Urinary bladder (tissue), 4 donors: ENCODE results near the gene L3MBTL4. TPM values are rescaled to one million over a fixed set of nuclear protein-coding genes. Genes with fewer than 3 reads are reported as not detected.
"Not testable (repeated sequence)": the region's sequence is repeated elsewhere in the genome, so short reads cannot be mapped to it uniquely, and the experiment has no call there.

Experiments used
- DNase-seq: peaks from one replicate; pipeline ENCODE4 v3.0.0-alpha.2; 2015; ENCODE audit errors: extremely low spot score
- H3K27ac ChIP-seq: one replicate; pipeline ENCODE4 v1.5.1; 2013; ENCODE audit warnings: low read depth, mild to moderate bottlenecking, moderate library complexity
- H3K36me3 ChIP-seq: one replicate; pipeline ENCODE4 v1.6.1; 2013; ENCODE audit warnings: mild to moderate bottlenecking, moderate library complexity; ENCODE audit not compliant: insufficient read depth
- H3K4me1 ChIP-seq: one replicate; pipeline ENCODE4 v1.6.1; 2013; ENCODE audit warnings: mild to moderate bottlenecking, moderate library complexity; ENCODE audit not compliant: insufficient read depth
- H3K4me3 ChIP-seq: one replicate; pipeline ENCODE4 v1.5.1; 2013; ENCODE audit warnings: low read depth, low read length
- WGBS: extraction: QIAGEN DNeasy Blood & Tissue Kit; methylation state at CpG from one replicate; pipeline ENCODE4 v1.1.7; 2013; 5-methylcytosine and 5-hydroxymethylcytosine counted together
- polyA plus RNA-seq: library from polyadenylated mRNA; stranded (reverse); fragments of 200-250 nt; gene quantifications from one replicate; pipeline ENCODE4 v1.2.3, GENCODE V29; 2013
- total RNA-seq: library from RNA; depleted of rRNA; stranded (reverse); fragments of >200 nt; gene quantifications from one replicate; pipeline ENCODE4 v1.2.3, GENCODE V29; 2014
- donor health status: healthy with polysubstance abuse.
- donor health status: healthy.

The L3MBTL4 gene
- total and polyA plus RNA-seq, 2 donors = 0.98 to 6.7 TPM

DNA sequence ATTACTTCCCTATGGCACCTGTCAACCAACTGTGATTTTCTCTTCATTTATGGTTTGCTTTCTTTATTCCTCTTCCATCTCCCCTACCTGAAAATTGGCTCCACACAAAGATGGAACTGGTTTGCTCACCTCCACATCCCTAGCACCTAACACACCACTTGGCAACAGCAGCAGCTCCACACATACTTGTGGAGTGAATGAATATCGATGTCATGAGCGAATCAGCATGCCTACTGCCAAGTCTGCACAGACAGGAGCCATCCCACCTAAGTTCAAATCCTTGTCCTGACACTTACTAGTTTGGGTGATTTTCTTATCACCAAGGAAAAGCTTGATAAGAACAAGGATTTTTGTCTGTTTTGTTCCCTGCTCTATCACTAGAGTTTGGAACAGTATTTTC lies 328.0 kb downstream of the L3MBTL4 start:
- DNase-seq = no peak
- H3K36me3 ChIP-seq = no peaks in the 10 kb centered on the region
- no peaks in the 10 kb centered on the region for H3K4me1 ChIP-seq
- H3K27ac ChIP-seq = no peak overlapping the region
- no peak overlapping the region for H3K4me3 ChIP-seq
- 73% methylated on average over 2 of the region's 2 CpGs for WGBS

DNA sequence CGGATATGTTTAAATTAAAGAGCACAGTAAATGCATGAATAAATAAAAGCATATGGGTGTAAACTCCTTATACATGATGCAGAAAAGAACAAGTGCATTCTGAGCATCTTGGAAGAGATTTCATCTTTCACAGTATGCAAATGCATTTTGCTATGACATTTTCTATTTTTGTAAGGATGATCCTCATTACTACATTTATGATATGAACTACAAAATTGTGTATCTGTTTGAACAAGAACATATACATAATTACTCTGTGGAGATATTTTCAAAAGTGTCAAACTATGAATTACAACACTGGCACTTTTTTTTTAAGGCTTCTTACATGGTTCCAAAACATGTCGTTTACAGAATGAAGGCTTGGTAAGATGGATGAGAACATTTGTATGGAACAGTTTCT lies 335.3 kb downstream of the L3MBTL4 start:
- no peak for DNase-seq
- no peaks in the 10 kb centered on the region for H3K4me1 ChIP-seq
- 57% methylated on average over 2 of the region's 2 CpGs for WGBS
- H3K36me3 ChIP-seq = no peaks in the 10 kb centered on the region
- H3K4me3 ChIP-seq = no peak overlapping the region
- no peak overlapping the region for H3K27ac ChIP-seq

DNA sequence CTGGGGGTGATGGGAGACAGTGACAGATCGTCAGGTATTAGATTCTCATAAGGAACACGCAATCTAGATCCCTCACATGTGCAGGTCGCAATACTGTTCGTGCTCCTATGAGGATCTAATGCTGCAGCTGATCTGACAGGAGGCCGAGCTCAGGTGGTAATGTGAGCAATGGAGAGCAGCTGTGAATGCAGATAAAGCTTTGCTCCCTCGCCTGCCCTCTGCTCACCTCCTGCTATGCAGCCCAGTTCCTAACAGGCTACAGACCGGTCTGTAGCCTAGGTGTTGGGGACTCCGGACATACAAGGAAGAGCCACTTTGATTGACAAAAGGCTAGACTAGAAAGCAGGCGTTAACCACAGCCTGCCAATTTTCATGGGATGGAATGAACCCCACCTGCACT lies 335.8 kb downstream of the L3MBTL4 start:
- 92% methylated on average over 9 of the region's 9 CpGs for WGBS
- no peaks in the 10 kb centered on the region for H3K4me1 ChIP-seq
- no peak for DNase-seq
- no peak overlapping the region for H3K4me3 ChIP-seq
- no peak overlapping the region for H3K27ac ChIP-seq
- H3K36me3 ChIP-seq = no peaks in the 10 kb centered on the region

DNA sequence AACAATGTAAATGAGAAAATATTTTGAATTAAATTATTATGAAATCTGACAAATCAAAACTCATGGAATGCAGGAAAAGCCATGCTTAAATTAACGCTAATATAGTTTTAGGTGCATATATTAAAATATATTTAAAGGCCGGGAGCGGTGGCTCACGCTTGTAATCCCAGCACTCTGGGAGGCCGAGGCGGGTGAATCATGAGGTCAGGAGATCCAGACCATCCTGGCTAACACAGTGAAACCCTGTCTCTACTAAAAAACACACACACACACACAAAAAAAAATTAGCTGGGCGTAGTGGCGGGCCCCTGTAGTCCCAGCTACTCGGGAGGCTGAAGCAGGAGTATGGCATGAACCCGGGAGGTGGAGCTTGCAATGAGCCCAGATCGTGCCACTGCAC lies 342.3 kb downstream of the L3MBTL4 start:
- WGBS = 91% methylated on average over 11 of the region's 11 CpGs
- not testable (repeated sequence) for H3K36me3 ChIP-seq, DNase-seq, H3K4me1 ChIP-seq, H3K4me3 ChIP-seq, H3K27ac ChIP-seq

DNA sequence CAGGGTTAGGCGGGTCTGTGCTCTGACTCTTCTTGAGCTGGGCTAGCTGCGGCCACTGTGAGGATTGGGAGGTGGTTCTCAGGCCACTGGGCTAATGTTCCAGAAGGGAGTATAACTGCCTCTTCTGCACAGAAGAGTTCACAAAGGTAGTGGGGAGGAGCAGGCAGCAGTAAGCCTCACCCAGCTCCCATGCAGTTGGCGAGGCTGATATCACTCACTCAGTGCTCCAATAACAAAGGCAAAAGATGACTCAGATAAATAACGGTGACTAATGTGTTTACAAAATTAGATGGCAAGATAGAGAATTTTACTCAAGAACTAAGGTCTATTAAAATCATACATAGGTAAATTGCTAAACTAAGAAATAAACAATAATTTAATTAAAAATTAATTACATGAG lies 345.2 kb downstream of the L3MBTL4 start:
- Histone ChIP-seq H3K4me3 (no peak overlapping the region), H3K36me3 (no peaks in the 10 kb centered on the region), H3K4me1 (no peaks in the 10 kb centered on the region), H3K27ac (no peak overlapping the region)
- DNase-seq = no peak
- 90% methylated on average over 4 of the region's 4 CpGs for WGBS

DNA sequence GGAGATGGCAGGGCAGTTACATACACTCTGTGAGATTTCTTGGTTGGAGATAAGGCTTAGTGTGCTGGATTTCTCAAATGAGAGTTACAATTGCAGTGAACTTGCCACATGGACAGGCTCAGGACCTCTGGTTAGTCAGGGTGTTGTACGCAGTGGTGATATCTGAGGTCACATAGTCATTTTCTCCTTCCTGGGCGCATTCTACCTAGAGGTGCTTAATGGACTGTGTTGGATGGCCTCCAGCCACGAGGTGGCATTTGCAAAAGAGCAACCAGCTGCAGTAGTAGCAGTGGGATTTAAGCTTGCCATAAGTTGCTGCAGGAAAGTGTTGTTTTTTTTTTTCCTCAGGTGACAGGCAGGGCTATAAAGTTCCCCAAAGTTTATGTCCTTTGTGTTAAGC lies 345.6 kb downstream of the L3MBTL4 start:
- WGBS = 80% methylated on average over 3 of the region's 3 CpGs
- DNase-seq = no peak
- no peak overlapping the region for H3K27ac ChIP-seq

DNA sequence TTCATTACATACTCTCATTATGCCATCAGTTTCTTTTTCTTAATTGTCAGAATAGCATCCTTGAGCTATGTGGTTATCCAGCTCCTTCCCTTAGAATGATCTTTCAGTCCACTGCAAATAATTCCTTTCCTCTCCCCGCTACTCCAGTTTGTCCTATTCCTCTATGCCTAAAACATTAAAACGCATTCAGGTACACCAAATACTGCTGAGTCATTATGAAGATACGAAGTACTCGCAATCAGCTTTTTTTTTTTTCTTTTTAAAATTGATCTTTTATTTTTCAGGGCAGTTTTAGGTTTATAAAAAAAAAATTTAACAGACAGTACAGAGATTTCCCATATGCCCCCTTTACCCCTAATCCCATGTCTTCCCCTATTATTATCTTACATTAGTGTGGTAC lies 354.6 kb downstream of the L3MBTL4 start:
- no peaks in the 10 kb centered on the region for H3K36me3 ChIP-seq
- DNase-seq = no peak
- H3K27ac ChIP-seq = no peak overlapping the region
- WGBS = 90% methylated on average over 4 of the region's 4 CpGs
- no peak overlapping the region for H3K4me3 ChIP-seq
- no peaks in the 10 kb centered on the region for H3K4me1 ChIP-seq

More for the DNA sequence above, 345.6 kb downstream of the L3MBTL4 start:
- Histone ChIP-seq H3K36me3 (no peaks in the 10 kb centered on the region), H3K4me1 (no peaks in the 10 kb centered on the region), H3K4me3 (no peak overlapping the region)

DNA sequence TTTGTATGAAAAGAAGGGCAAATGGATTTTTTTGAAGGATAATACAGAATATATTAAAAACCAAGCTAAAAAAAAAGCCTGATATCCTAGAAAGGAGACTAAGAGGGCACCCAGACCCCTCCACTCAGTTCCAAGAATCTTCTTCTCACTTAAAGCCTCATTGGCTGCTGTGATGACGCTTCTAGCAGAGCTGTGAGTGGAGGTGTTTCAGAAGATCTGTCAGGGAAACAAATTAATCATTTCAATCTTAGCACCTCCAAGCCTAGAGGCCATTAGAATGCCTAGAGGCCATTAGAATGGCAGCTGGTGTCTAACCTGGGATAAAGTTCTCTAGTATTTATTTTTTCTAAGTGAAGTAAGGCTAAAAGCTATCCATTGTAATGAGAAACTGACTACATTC lies 355.2 kb downstream of the L3MBTL4 start:
- 53% methylated on average over 1 of the region's 1 CpG for WGBS
- H3K36me3 ChIP-seq = no peaks in the 10 kb centered on the region

DNA sequence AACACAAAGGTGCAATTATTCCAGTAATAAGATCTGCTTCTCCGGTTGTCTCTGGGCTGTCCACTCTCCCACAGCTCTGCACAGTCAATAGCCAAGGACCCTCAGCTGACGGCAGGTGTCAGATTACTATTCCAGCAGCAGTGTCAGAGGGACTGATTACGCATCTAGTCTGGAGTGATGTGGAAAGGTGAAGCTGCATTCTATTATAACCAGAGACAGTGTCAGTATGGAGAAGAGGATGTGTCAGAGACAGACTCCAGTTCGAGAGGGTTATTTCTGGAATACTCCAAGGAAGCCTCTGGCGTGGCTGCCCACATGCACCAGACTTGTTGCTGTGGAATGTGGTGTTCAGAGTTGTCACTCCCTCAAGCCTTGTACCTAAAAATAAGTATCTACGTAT lies 355.8 kb downstream of the L3MBTL4 start:
- no peaks in the 10 kb centered on the region for H3K4me1 ChIP-seq
- H3K4me3 ChIP-seq = no peak overlapping the region
- DNase-seq = no peak
- no peak overlapping the region for H3K27ac ChIP-seq
- 39% methylated on average over 6 of the region's 6 CpGs for WGBS
- no peaks in the 10 kb centered on the region for H3K36me3 ChIP-seq

More for the DNA sequence above, 355.2 kb downstream of the L3MBTL4 start:
- DNase-seq = no peak
- Histone ChIP-seq H3K4me3 (no peak overlapping the region), H3K4me1 (no peaks in the 10 kb centered on the region), H3K27ac (no peak overlapping the region)

DNA sequence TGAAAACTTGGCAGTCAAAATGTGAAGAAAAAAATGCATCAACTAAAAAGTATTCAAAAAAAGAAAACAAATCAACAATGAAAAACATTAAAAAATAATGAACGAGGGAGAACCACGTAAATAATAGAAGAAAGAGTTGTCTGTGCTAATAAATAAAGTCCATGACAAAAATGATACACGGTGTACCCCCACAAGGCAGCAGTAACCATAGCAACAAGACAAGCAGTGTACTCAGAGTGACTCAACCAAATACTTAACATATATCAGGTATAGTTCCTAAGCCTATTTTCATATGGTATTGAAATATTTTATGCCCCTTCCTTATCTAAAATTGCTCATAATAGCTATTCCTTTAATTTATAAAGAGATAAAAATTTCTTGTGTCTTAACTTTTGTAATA lies 357.1 kb downstream of the L3MBTL4 start:
- Histone ChIP-seq H3K27ac (no peak overlapping the region), H3K4me1 (no peaks in the 10 kb centered on the region), H3K4me3 (no peak overlapping the region), H3K36me3 (no peaks in the 10 kb centered on the region)
- no peak for DNase-seq
- WGBS = 59% methylated on average over 3 of the region's 3 CpGs

DNA sequence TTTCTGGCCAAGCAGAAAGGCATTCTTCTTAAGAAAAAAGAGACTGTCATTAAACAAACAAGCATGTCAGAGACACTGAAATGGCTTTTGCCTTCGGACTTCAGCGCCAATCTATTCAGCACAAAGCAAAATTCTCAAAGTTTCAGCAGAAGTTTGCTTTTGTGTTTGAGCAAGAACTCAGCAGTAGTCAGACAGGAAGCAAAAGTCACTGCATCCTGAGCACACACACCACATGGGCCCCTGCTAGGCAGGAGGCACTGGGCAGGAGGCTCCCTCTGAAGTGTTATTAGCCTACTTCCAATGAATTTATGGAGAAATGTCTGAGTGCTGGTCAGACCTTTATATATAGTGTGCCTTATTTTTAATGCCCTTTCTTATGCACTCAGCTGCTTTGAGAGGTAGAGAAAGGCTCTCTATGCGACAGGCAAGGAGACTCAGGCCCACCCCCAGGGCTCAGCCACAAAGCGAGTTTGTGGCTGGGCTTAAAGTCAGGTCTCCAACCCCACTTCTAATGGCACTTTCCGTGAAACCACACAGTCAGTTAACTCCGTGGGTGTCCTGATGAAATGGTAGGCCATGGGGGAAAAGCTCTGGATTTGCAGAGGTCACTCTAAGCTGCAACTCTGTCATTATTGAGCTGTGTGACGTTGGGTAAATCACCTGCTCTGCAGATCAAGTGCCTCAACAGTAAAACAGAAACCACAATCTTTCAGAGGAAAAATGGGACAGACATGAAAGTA lies 358.4 kb downstream of the L3MBTL4 start:
- Histone ChIP-seq H3K36me3 (no peaks in the 10 kb centered on the region), H3K4me1 (no peaks in the 10 kb centered on the region), H3K4me3 (no peak overlapping the region), H3K27ac (no peak overlapping the region)
- 69% methylated on average over 7 of the region's 7 CpGs for WGBS
- no peak for DNase-seq

DNA sequence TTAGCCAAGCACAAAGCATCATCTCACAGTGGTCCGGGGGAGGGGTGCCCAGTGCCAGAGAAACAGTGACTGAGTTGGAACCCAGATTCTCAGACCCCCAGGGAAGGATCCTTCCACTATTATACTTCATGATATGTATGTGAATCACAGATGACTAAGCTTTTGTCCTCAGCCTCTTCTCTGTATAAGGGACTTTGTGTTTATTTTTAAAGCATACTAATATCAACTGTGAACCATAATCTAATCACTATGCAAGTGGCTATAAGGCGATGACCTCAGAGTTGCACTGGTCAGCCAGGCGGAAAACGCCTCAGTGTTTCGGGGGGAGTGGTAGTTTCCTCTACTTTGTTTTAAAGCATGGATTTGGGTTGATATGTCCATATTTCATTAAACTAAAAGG lies 359.0 kb downstream of the L3MBTL4 start:
- Histone ChIP-seq H3K4me3 (no peak overlapping the region), H3K4me1 (no peaks in the 10 kb centered on the region), H3K27ac (no peak overlapping the region), H3K36me3 (no peaks in the 10 kb centered on the region)
- DNase-seq = no peak
- WGBS = 63% methylated on average over 5 of the region's 5 CpGs

DNA sequence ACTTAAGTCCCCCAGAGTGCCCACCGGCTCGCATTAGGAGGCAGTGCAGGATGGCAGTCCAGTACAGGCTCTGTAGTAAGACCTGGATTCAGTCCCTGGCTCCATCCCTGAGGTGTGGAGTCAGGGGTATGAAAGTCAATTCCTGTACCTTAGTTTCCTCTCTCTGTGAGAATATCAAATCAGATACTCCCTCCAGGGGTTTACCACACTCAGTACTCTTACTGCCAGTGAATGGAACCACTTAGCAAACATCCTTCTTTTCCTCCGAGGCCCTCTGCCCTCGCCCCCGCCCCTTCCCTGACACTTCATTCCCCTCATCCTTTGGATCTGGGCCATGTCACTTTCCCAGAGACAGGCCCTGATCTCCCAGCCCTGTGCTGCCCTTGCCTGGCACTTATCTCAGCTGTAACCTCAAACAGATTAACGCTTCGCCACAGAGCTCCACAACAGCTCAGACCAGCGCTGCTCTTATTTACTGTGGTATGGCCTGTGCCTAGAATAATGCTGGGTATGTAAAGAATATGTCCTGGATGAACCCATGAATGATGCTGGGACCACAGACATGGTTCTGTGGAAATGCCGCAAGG lies 360.4 kb downstream of the L3MBTL4 start:
- no peak for DNase-seq
- no peaks in the 10 kb centered on the region for H3K36me3 ChIP-seq
- no peak overlapping the region for H3K27ac ChIP-seq
- no peak overlapping the region for H3K4me3 ChIP-seq
- no peaks in the 10 kb centered on the region for H3K4me1 ChIP-seq
- WGBS = 64% methylated on average over 9 of the region's 9 CpGs

DNA sequence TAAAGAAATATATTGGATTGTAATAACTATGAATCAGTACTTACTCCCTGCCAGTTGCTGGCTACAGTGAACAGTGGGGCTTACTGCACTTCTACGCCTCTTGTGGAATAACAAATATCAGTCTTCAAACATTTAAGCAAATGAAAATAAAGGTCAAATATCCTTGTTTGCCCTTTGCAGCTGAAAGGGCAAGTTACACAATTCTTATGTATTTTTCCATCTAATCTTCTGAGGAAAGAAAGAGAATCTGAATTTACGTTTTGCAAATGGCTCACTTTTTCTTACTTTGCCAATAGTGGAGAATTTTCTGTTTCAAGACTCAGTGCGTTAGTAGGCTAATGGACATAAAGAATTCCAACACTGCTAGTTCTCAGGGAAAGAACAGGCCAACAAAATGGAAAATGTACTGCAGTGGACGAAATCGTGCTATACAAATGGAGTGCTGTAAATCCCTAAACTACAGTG lies 362.2 kb downstream of the L3MBTL4 start:
- WGBS = 68% methylated on average over 5 of the region's 5 CpGs
- no peak for DNase-seq
- Histone ChIP-seq H3K36me3 (no peaks in the 10 kb centered on the region), H3K4me3 (no peak overlapping the region), H3K4me1 (no peaks in the 10 kb centered on the region), H3K27ac (no peak overlapping the region)
